ENCODE measurements around the gene ZNF326.
A peak's percentile ranks its signal among the peaks of the same experiment; 100 is the strongest.

ZNF326 gene

DNA sequence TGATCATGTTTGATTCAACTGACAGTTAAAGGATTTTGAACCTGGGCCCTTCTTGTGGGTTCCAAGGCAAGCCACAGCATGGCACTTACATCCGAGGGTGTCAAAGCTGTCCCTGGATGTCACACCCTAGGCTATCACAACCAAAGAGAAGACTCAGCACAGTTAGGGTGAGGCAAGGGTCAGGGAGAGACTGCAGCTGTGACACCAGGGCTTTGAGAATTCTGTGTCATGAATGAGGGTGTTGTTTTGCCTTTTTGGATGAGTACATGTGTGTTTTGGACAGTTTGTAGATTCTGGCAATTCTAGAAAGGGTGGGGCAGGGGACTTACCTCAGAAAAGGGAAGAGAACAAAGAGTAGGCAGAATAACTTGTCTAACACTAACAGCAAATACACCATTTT lies 37.8 kb upstream of the ZNF326 start:
- H3K4me3 ChIP-seq (replicated peaks; ENCODE audit: low read depth, low read length): no peak overlapping the region
- TF ChIP-seq, protein P1, sequence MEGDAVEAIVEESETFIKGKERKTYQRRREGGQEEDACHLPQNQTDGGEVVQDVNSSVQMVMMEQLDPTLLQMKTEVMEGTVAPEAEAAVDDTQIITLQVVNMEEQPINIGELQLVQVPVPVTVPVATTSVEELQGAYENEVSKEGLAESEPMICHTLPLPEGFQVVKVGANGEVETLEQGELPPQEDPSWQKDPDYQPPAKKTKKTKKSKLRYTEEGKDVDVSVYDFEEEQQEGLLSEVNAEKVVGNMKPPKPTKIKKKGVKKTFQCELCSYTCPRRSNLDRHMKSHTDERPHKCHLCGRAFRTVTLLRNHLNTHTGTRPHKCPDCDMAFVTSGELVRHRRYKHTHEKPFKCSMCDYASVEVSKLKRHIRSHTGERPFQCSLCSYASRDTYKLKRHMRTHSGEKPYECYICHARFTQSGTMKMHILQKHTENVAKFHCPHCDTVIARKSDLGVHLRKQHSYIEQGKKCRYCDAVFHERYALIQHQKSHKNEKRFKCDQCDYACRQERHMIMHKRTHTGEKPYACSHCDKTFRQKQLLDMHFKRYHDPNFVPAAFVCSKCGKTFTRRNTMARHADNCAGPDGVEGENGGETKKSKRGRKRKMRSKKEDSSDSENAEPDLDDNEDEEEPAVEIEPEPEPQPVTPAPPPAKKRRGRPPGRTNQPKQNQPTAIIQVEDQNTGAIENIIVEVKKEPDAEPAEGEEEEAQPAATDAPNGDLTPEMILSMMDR (IDR thresholded peaks at IDR 0.05; ENCODE audit: low read length, missing control alignments): no peak
- DNase-seq (ENCODE audit: low read depth): no peak

DNA sequence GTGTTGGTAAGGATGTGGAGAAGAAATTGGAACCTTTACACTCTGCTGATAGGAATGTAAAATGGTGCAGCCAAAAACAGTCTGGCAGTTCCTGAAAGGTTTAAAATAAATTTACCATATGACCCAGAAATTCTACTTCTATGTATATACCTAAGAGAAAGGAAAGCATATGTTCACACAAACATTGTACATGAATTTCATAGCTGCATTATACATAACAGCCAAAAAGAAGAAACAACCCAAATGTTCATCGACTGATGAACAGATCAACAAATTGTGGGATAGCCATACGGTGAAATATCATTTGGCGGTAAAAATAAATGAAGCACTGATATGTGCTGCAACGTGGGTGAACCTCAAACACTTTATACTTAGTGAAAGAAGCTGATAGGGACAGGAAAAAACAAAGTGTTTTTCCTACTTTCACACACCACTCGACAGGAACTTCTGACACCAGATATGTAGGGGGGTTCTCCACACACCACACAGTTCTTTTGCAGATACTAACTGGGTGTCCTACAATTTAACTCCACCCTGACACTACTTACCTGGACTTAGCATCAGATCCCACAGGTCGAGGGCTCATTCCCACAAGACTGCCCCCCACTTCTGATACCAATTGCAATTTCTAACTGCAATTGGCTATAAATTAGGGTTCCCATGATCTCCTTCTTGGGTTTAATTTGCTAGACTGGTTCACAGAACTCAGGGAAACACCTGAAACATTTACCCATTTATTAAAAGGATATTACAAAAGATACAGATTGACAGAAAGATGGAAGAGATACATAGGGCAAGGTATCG lies 35.9 kb upstream of the ZNF326 start:
- TF ChIP-seq, protein P1 (IDR thresholded peaks at IDR 0.05; ENCODE audit: low read length, missing control alignments): no peak
- no peak overlapping the region for H3K4me3 ChIP-seq (replicated peaks; ENCODE audit: low read depth, low read length)
- no peak for DNase-seq (ENCODE audit: low read depth)

GRCh38 chr1:89959719-89960118 lies 35.2 kb upstream of the ZNF326 start:
- no peak overlapping the region for H3K4me3 ChIP-seq (replicated peaks; ENCODE audit: low read depth, low read length)
- DNase-seq (ENCODE audit: low read depth): no peak
- TF ChIP-seq, protein P1 (IDR thresholded peaks at IDR 0.05; ENCODE audit: low read length, missing control alignments): no peak

DNA sequence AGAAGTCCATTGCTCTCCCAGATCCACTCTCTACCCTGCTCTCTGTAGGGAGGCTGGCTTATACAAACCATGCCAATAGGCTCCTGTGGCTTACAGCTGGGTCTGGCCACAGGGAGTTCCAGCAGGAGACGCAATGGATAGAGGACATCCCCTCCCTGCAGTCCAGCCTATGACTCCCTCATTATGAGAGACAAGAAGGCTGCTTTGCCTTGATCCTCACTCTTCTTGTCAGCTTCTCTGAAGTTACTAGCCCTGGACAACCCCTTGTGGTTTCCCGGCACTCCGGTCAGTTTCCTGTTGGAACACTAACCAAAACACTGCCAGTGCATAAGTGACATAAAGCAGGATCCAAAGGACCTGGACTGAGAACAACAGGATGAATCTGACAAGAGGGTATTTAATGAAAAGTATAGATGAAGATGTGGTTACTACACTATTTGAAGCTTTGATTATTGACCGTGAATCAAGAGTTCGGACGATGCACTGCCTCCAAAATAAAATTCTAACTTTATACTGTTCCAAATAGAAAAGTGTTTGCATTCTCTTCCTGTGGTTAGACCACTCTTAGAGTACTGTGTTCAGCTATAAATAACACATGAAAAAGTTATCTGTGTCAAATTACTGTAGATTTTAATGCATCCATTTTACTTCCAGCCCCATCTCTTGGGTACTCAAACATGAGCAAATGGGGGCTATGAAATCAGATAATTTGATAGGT lies 32.7 kb upstream of the ZNF326 start:
- peak; percentile 47 for DNase-seq (ENCODE audit: low read depth)
- H3K4me3 ChIP-seq (replicated peaks; ENCODE audit: low read depth, low read length): no peak overlapping the region
- TF ChIP-seq, protein P1 (IDR thresholded peaks at IDR 0.05; ENCODE audit: low read length, missing control alignments): no peak

DNA sequence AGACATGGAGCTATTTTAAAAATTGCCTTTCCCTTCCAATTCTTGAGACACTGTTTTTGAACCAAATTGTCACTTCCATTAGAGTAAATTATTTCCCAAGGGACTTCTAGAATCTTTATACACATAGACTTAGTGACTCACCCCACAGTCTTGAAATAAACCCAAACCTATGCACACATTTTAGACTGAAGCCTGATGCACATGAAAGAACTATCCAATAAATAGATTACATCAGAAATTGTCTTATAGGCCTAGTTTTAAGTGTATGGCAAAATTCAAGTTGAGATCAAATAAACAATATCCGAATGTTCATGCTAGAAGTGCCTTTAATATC lies 32.2 kb upstream of the ZNF326 start:
- TF ChIP-seq, protein P1 (IDR thresholded peaks at IDR 0.05; ENCODE audit: low read length, missing control alignments): no peak
- no peak for DNase-seq (ENCODE audit: low read depth)
- no peak overlapping the region for H3K4me3 ChIP-seq (replicated peaks; ENCODE audit: low read depth, low read length)

GRCh38 chr1:89965193-89965768 lies 29.6 kb upstream of the ZNF326 start:
- peak; percentile 55 for DNase-seq (ENCODE audit: low read depth)
- no peak overlapping the region for H3K4me3 ChIP-seq (replicated peaks; ENCODE audit: low read depth, low read length)
- TF ChIP-seq, protein P1 (IDR thresholded peaks at IDR 0.05; ENCODE audit: low read length, missing control alignments): no peak
